Sciatic nerve (tissue), 2 donors: ENCODE measurements around the gene MARS1. TPM values are rescaled to one million over a fixed set of nuclear protein-coding genes. Genes with fewer than 3 reads are reported as not detected.

Source experiments
- ATAC-seq: fragments of 200-7000 bp; cut with Tn5 transposase; one replicate; pipeline ENCODE4 v1.9.1; 2020; ENCODE audit warnings: mild to moderate bottlenecking, moderate library complexity
- DNase-seq: peaks from one replicate; pipeline ENCODE4 v3.0.0-alpha.2; 2020; ENCODE audit warnings: low spot score
- intact Hi-C: fragments of 100-400 bp; cut with DNase I; formaldehyde crosslinking; loops from one replicate; pipeline ENCODE4 v1.14.2; 2022
- total RNA-seq: library from RNA; stranded (reverse); fragmentation: NEBNext Ultra II Directional; extraction: Animal tissue kit (Norgen Biotek cat#: 25700); gene quantifications from one replicate; pipeline ENCODE4 v1.2.1, GENCODE V29; 2021
- donor health status: DM: no; HTN: no; CAD: no.
- donor health status: DM: no; HTN: no; CAD: no.

MARS1 gene
- total RNA-seq, 1 donor from 2014 or later = 121 TPM

DNA sequence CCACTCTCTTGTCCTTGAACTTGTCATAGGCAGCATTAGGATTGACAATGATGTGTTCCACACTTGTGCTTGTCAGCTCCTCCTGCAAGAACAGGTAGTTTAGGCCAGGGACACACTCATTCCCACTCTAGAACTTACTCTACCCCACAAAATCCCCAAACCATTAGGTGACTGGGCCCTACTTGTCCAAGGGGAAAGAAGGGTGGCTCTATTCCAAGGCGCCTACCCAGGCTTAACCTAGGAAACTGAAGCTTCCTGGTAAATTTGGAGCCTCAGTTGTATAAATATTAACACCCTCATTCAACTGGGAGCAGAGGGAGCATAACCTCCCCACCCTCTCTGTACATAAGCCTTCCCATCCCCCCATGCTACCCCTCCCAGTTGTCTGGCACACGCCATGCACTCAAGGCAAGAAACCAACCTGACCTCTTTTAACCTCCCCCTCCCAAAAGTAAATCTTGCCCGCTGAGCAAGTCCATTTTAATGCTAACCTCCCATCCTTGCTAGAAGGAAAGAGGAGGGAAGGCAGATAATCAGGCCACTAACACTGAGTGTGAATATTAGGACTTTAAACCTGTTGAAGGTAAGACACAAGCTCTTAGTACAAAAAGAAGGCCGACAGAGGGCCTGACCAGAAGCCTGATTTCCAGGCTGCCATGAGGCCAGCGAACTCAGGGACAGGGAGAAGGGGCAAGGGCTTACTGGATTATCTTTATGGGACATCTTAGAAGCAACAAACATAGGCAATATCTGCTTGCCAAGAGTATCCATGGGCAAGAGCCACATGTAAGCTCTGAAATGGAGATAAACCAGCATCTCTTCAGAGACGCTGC is 48.1 kb downstream of the MARS1 start:
- intact Hi-C loops = no loop called here
- no peak for ATAC-seq
- no peak for DNase-seq

DNA sequence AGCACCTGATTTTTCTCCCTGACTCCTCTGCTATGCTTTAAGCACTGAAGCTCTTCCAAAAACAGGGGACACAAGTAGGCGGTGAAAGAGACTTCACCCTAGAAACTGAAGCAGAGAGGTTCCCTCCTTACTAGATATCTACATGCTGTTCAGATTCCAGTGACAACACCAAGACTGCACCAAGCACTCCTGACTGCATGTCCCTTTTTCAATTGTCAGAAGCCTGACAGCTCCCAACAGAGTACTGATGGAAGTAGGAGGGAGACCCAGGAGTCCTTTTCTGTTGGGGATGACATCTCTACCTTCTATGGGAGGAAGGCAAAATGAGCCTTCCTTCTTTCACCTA is 48.7 kb downstream of the MARS1 start:
- intact Hi-C loops = no loop called here
- DNase-seq (no peak), ATAC-seq (no peak)

DNA sequence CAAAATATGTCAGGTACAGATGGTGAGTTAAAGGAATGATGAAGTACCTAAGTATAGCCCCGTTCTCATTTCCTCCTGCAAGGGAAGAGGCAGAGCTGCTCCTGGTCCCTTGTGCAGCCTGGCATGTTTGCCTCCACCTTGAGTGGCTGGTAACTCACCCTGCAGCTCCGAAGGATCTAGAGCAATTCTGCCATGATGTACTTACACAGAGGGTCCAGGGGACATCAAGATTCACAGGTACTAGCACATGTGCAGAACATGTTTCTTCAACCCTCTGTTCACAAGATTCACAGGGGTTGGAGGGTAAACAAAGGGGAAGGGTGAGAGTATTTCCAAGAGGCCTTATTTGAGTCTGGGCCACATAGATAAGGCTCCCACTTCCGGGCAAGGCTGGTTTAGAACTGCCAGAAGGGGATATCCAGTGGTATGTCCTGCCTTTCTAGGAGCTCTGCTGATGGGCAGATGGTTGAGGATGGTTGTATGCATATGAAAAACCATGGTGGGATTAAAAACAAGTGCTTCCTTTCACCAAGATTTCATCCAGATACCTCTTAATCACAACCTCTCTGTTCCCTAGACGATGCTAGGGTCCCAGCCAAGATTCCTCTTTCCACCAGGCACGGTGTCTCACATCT is 51.4 kb downstream of the MARS1 start:
- intact Hi-C loops = no loop called here
- ATAC-seq (no peak), DNase-seq (no peak)

DNA sequence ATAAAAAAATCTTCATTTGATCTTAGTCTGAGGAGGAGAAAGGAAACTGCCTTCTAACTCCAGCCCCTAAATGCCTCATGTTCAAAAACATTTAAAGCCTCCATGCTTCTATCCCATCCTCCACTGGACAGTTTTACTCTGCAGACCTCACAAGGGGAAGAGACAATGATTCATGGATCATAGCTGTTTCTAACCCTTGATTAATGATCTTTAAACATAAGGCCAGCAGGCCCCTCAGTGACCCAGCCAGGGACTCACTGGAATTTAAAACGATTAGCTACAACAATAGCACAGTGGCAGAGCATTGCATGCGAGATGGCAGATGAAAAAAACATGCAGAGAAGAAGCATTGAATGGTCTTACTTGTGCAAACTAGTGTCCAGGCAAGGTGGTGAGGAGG is 53.1 kb downstream of the MARS1 start:
- DNase-seq = no peak
- ATAC-seq = no peak
- intact Hi-C loops = no loop called here

DNA sequence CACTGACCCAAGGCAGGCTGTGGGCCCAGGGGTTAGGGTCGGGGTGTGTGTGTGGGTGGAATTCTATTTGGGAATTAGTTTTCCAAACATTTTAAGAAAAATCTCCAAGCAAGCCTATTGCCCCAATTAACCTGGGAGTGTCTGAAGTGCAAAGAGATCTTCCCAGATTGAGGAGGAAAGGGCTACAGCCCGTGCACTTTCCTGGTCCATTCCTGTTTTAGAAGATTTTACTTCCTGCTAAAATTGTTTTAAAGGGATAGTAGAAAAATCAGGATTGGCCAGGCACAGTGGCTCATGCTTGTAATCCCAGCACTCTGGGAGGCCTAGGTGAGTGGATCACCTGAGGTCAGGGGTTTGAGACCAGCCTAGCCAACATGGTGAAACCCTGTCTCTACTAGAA is 53.8 kb downstream of the MARS1 start:
- intact Hi-C loops = no loop called here
- ATAC-seq = no peak
- no peak for DNase-seq

DNA sequence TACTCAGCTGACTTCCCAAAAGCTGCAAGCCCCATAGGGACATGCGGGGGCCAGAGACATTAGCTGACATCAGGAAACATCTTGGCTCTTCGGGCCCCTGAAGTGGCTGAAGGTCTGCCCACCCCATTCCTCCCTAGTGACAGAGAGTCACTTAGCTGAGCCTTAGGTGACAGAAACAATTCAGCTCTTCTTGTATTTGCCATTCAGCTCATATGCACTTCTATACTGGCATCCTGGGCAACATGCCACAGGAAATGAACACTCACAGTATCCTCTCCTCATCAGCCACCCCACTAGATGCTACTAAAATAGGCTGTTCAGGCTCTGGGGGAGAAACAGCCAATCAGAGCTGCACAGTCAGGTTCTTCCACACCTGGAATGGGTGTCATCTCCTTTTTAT is 55.7 kb downstream of the MARS1 start:
- ATAC-seq (no peak), DNase-seq (no peak)
- intact Hi-C loops = no loop called here

DNA sequence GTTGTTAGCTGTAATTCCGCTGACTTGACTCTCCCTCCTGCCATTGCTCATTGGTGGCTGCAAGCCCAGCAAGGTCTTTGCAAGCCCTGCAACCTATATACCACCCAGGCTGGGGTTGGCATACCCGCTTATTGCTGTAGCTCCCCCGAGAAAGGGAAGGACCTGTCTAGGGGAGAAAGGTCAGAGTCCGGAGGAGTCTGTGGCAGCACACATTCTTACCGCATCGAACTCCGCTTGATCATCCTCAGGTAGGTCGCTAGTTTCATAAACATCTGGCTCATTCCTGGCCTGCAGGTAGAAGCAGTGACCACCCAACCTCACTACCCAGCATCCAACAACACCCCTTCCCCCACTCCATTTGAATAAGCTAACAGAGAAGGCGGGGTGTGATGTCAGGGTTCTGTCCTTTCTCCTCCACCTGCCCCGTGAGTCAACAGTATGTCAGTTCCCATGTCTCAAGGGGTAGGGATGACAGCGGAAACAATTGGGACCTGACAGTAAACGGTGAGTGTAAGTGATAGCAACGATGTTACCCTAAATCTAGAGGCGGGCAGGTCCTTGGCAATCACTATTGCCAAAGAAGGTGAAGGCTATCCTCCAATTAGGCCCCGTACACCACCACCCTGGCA is 58.1 kb downstream of the MARS1 start:
- no peak for ATAC-seq
- intact Hi-C loops = no loop called here
- no peak for DNase-seq

DNA sequence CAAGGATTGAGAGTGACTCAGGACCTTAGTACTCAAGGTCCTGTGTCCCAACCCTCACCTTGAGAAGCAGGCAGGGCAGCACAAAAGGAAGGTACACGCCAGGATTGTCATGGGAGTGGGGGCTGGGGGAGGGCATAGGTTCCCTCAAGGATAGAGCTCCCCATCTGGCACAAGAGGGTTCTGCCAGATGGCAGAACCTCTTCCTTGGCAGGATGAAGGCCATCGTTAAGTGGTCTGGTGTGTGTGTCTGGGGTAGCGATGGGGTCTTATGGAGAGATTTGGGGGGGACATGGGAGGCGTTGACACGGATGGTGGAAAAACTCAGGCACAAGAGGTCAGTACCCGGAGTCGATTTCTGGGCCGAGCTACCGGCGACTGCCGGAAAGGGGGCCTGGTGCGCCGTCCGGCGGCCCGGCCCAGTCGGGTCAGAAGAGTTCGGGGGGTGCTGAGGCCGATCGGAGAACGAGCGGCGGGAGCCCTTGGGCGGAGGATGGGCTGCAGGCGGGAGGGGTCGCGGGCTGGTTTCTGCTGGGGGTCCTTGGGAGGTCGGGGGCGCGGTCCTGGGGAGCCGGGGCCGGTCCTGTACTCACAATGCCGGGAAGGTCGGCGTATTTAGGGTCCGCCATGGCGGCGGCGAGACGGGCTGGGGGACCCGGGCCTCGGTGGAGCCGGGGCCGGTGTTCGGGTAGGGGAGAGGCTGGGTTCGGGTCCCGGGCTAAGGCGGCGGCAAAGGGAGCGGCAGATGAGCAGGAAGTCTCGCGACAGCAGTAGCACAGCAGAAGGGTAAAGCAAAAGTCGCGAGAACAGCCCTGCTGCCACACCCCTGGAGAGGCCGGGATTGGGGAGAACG is 58.8 kb downstream of the MARS1 start, which contains the start of gene DCTN2:
Gene DCTN2, minus strand, starts transcription at position 755 of the 850 bp plus-strand sequence. Its CDS starts 129 bp downstream, at position 626.
- peak; percentile 96 for DNase-seq
- intact Hi-C loops = no loop called here
- ATAC-seq = peak; percentile 99

DNA sequence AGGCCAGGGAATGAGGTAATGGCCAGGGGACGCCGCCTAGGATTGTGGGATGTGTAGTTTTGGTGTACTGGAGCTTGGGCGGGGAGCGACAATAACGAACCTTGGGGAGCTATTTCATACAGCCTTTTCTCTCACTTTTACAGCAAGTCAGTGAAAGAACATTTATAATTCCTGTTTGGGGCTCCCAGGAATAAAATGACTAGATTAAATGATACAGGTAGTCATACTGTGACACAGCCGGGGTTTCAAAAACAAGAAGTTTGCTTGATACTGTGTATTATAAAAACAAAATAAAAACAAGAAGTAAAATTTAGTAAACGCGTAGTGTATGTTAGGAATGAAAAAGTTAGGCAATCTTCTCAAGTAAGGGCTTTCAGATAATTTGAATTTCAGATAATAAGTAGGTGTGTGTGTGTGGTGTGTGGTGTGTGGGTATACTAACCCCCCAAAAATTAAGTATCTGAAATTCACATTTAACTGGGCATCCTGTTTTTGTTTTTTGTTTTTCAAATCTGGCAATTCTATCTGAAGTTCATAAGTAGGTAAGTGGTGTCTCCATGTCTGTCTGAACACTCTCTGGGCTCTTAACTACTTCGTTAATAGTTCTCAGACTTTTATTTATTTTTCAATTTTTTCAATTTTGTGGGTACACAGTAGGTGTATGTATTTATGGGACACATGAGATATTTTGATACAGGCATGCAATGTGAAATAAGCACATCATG is 59.6 kb downstream of the MARS1 start:
- intact Hi-C loops = no loop called here
- DNase-seq (no peak), ATAC-seq (no peak)

DNA sequence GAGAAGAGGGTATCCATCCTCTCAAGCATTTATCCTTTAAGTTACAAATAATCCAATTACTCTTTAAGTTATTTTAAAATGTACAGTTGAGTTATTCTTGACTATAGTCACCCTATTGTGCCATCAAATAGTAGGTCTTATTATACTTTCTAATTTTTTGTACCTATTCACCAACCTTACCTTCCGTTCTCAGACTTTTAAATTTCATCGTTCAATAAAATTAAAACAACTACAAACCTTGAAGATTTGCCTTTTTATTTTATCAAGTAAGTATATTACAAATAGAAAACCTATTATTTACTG is 60.1 kb downstream of the MARS1 start:
- intact Hi-C loops = no loop called here
- ATAC-seq = no peak
- DNase-seq = no peak

DNA sequence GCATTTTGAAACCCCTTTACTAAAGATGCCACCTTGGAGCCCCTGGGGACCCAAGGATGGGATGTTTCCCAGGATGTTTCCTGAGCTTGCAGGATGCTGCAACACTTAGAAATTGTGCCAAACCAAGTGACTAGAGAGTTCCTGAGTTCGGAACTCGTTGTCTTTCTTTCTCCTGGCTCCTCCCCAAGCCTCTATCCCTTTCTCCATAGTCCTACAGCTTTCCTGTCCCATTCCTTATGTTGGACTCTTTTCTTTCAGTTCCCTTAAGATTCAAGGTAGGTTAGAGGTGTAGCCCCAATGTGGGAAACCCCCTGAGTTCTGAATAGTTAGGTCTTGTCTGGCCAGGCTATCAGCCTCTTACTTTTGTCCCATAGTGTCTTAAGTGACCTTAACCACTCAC is 60.6 kb downstream of the MARS1 start:
- intact Hi-C loops = no loop called here

DNA sequence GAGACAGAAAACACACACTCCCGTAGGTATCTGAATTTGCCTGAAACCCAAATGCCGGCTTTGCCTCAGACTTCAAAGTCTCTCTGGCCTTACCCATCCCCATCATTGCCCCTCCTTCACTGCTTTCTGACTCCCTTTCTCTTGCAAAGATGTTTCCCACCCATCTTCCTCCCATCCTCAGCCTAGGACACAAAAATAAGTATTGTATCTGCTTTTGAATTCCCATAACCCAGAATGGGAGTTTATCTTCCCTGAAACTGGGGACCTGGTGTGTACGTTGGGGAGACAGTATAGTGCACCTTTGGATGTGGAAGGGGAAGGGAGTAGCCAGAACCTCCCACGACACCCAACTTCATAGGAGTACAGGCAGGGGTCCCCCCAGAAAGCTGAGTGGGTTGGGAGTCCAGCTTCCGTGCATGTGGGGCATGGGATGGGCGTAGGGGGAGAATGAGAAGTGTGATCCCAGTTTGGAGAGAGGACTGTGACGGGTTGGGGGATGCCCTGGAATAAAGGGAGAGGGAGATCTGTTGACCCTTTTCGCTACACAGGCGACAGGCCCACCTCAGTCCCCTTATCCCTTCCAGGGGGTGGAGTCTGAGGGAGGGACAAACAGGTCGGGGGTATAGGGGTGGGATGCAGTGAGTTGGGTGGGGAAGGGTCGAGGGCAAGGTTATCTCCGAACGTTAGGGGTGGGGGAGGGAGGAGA is 61.5 kb downstream of the MARS1 start:
- no peak for DNase-seq
- intact Hi-C loops = no loop called here
- ATAC-seq = no peak

More for the DNA sequence above, 60.6 kb downstream of the MARS1 start:
- DNase-seq (no peak), ATAC-seq (no peak)

DNA sequence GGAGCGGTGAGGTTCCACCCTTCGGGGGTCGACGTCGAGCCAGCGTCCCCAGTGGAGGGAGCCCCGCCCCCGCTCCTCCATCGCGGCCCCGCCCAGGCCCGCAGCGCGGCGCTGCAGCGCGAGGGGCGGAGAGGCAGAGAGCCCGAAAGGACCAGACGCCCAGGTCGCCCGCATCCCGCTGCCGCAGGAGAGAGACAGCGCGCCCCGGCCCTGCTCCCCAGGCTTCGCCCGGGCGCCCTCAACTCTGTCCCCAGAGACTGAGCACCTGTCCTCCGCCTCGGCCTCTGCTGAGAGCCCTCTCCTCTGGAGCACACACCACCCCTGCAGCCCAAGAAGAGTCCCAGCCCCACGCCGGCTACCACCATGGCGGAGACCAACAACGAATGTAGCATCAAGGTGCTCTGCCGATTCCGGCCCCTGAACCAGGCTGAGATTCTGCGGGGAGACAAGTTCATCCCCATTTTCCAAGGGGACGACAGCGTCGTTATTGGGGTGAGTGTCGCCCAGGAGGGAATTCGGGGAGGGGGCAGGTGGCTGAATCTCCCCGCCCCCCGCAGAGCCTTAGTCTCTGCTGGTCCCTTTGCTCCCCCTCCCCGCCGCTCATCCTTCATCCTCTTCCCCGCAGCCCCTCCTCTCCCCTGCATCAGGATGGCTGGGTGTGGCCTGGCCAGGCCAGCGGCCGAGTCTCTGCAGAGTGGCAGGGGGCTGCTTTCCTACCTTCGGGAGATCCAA is 62.2 kb downstream of the MARS1 start, which contains the start of gene KIF5A:
Gene KIF5A, plus strand, starts transcription at position 136 of the 732 bp plus-strand sequence. Its CDS starts 228 bp downstream, at position 364.
- ATAC-seq (no peak), DNase-seq (no peak)
- intact Hi-C loops = no loop called here

DNA sequence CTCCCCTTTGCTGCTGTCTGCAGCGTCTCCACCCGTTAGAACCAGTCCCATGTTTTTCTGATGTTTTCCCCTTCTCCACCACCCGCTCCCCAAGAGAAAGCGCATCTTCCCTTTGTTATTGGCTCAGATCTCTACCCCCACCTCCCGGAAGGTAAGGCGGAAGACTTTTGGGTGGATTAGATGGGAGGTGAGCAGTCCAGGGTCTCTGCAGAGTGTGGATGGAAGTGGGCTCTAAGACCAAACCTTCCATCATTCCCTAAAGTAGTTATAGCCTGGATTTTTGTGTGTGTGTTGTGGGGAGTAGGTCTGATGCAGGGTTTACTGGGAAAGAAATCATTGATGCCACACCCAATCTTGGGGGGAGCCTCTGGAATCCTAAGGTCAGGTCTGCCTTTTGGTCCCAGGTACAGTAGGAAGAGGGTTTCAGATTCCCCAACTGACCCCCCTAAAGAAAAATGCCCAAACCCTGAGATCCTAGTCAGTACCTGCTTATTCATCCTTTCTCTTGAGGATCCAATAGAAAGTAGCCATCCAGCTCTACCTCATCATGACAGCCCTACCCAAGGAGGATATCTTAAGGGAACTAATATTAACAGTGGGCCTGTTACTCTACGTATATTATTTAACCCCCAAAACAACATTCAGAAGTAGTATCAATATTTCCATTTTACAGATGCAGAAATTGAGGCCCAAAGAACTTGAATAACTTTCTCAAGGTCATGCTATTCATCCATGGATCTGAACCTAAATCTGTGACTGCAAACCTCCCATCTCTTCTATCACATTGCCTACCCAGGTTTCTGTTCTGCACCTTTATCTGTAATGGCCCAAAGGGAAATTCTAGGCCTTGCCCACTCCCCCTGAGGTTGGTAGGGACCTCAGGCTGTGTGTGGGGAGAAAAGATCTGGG is 63.0 kb downstream of the MARS1 start:
- no peak for DNase-seq
- intact Hi-C loops = no loop called here
- ATAC-seq = no peak

DNA sequence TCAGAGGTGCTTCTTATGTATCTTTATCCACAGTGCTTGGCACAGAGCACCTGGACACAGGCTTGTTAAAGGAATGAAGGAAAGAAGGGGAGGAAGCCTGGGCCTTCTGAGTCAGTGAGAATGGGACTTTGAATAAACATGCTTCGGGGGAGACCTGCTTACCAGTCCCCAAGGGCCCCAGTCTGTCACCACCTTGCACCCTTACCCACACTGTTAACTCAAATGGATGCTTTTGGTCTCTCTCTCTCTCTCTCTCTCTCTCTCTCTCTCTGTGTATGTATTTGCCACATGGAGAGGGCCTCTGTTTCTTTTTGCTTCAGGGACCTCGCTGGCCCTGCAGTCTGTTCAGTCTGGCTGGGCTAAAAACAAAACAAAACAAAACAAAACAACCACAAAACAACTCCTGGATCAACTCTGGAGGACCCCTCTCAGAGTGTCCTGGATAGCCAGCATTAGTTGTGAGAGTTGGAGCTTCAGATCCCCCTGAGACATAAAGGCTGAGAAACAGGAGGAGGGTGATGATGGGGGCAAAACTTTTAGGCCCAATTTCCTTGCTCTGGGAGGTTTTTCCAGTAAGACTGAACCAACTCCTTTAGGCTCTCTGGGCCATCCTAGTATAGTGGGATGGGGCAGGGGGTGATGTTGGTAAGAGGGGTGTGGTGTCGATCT is 63.9 kb downstream of the MARS1 start:
- no peak for DNase-seq
- intact Hi-C loops = loop anchor here (2.0 kb wide), 1 partner anchor 65 kb away; no protein-coding TSS in a partner anchor

DNA sequence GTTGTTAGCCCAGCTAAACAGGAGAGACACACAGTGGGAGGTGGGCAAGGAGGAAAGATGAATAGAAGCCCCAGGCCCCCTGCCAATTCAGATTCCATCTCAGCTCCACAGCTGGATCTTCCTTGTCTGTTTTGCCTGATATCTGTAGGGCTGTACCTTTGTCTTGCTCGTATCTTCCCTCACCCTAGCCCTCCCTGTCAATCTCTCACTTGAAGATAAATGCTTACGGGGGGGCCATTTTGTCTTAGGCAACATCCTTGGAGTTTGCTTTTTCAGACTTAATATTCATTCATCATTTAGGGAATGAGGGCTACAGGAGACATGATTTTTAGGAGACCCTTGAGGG is 64.4 kb downstream of the MARS1 start:
- no peak for DNase-seq
- no peak for ATAC-seq
- intact Hi-C loops = loop anchor here (2.0 kb wide), 1 partner anchor 65 kb away; no protein-coding TSS in a partner anchor

More for the DNA sequence above, 63.9 kb downstream of the MARS1 start:
- no peak for ATAC-seq
